ENCODE data around the gene GALK2. TPM values are rescaled to one million over a fixed set of nuclear protein-coding genes. Genes with fewer than 3 reads are reported as not detected.

GALK2 gene
- total and polyA plus RNA-seq, 7 donors, result 21.6 to 61.1 (median 33.1) TPM

DNA sequence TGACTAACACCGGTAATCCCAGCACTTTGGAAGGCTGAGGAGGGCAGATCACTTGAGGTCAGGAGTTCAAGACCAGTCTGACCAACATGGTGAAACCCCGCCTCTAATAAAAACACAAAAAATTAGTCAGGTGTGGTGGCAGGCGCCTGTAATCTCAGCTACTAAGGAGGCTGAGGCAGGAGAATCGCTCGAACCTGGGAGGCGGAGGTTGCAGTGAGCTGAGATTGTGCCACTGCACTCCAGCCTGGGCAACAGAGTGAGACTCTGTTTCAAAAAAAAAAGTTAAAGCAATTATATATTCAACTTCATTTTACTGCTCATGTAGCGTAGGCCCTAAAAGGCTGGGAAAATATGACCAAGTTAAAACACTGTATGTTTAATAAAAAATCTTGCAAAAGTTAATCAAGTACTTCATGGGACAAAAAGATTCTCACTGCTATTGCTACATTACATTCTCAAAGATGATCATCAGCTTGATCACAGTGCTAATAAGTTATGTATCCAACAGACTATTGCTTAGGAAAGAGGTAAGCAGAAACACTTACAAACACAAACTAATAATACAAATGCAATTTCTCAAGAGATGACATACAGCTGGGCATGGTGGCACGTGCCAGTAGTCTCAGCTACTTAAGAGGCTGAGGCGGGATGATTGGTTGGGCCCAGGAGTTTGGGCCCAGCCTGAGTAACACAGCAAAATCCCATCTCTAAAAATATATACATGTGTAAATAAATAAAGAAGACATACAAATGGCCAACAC lies 17.3 kb upstream of the GALK2 start:
- no peak for TF ChIP-seq EP300 (IDR thresholded peaks at IDR 0.05)
- no peak for TF ChIP-seq POLR2AphosphoS5 (IDR thresholded peaks at IDR 0.05)
- no peak for TF ChIP-seq POLR2A (IDR thresholded peaks at IDR 0.05)
- TF ChIP-seq, protein P1, sequence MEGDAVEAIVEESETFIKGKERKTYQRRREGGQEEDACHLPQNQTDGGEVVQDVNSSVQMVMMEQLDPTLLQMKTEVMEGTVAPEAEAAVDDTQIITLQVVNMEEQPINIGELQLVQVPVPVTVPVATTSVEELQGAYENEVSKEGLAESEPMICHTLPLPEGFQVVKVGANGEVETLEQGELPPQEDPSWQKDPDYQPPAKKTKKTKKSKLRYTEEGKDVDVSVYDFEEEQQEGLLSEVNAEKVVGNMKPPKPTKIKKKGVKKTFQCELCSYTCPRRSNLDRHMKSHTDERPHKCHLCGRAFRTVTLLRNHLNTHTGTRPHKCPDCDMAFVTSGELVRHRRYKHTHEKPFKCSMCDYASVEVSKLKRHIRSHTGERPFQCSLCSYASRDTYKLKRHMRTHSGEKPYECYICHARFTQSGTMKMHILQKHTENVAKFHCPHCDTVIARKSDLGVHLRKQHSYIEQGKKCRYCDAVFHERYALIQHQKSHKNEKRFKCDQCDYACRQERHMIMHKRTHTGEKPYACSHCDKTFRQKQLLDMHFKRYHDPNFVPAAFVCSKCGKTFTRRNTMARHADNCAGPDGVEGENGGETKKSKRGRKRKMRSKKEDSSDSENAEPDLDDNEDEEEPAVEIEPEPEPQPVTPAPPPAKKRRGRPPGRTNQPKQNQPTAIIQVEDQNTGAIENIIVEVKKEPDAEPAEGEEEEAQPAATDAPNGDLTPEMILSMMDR (IDR thresholded peaks at IDR 0.05), result no peak
- H3K4me3 ChIP-seq, result no peak overlapping the region
- H3K4me1 ChIP-seq, result peaks cover 0 to 70% (median 44%) of the 10 kb centered on the region in 4 donors

GRCh38 chr15:49154359-49154758 lies 15.7 kb upstream of the GALK2 start:
- intact Hi-C loops (cut with DNase I), result loop anchor here (10.0 kb wide), 3 partner anchors 470 to 1200 kb away; partner anchors contain the start of genes DTWD1, FAM227B and GABPB1
- Histone ChIP-seq H3K27ac (peak overlapping the region; percentile 86 to 97 (median 92)), H3K9me3 (no peaks in the 10 kb centered on the region), H3K36me3 (peaks cover 0 to 3% (median 0%) of the 10 kb centered on the region in 4 donors), H3K4me3 (peak overlapping the region; percentile 73 to 98 (median 88)), H3K27me3 (no peaks in the 10 kb centered on the region), H3K4me1 (peaks cover 0 to 56% (median 38%) of the 10 kb centered on the region in 4 donors)
- 13 to 26% methylated on average over 8 of the region's 8 CpGs for WGBS, 2 donors
- TF ChIP-seq, protein P1 (IDR thresholded peaks at IDR 0.05), result no peak
- TF ChIP-seq POLR2A (IDR thresholded peaks at IDR 0.05) (no peak), EP300 (IDR thresholded peaks at IDR 0.05) (no peak), POLR2AphosphoS5 (IDR thresholded peaks at IDR 0.05) (no peak)
- no peak for DNase-seq

More for the DNA sequence above, 17.3 kb upstream of the GALK2 start:
- Histone ChIP-seq H3K9me3 (no peaks in the 10 kb centered on the region), H3K27me3 (no peaks in the 10 kb centered on the region), H3K36me3 (peaks cover 0 to 3% (median 0%) of the 10 kb centered on the region in 4 donors), H3K27ac (no peak overlapping the region)
- intact Hi-C loops (cut with DNase I), result loop anchor here (10.0 kb wide), 3 partner anchors 472 to 1202 kb away; partner anchors contain the start of genes DTWD1, FAM227B and GABPB1
- WGBS, 2 donors, result 90 to 95% methylated on average over 9 of the region's 9 CpGs
- DNase-seq, result no peak

GRCh38 chr15:49154799-49155109 lies 15.3 kb upstream of the GALK2 start:
- 0% methylated on average over 7 of the region's 7 CpGs for WGBS, 2 donors
- Histone ChIP-seq H3K36me3 (peaks cover 0 to 3% (median 0%) of the 10 kb centered on the region in 4 donors), H3K9me3 (no peaks in the 10 kb centered on the region), H3K27me3 (no peaks in the 10 kb centered on the region), H3K4me1 (peaks cover 0 to 52% (median 37%) of the 10 kb centered on the region in 4 donors), H3K27ac (peak overlapping the region; percentile 86 to 97 (median 92)), H3K4me3 (peak overlapping the region; percentile 73 to 98 (median 88))
- no peak for DNase-seq
- intact Hi-C loops (cut with DNase I), result loop anchor here (5.0 to 10.0 kb wide), 5 partner anchors 107 to 1200 kb away; partner anchors contain the start of genes DTWD1, FAM227B, FGF7 and GABPB1
- TF ChIP-seq, protein P1 (IDR thresholded peaks at IDR 0.05), result no peak
- no peak for TF ChIP-seq POLR2A (IDR thresholded peaks at IDR 0.05)
- TF ChIP-seq POLR2AphosphoS5 (IDR thresholded peaks at IDR 0.05), result no peak
- no peak for TF ChIP-seq EP300 (IDR thresholded peaks at IDR 0.05)

- Histone ChIP-seq H3K4me1 (peaks cover 0 to 48% (median 37%) of the 10 kb centered on the region in 4 donors), H3K27me3 (no peaks in the 10 kb centered on the region), H3K27ac (peak within 1 kb of the TSS; percentile 86 to 97 (median 92)), H3K4me3 (peak within 1 kb of the TSS; percentile 73 to 98 (median 88)), H3K9me3 (no peaks in the 10 kb centered on the region), H3K36me3 (peaks cover 0 to 3% (median 0%) of the 10 kb centered on the region in 4 donors)
- peak; percentile 80 to 92 (median 90) for TF ChIP-seq POLR2AphosphoS5 (IDR thresholded peaks at IDR 0.05)
- TF ChIP-seq, protein P1 (IDR thresholded peaks at IDR 0.05), result no peak
- TF ChIP-seq POLR2A (IDR thresholded peaks at IDR 0.05), result peak in 1 of 2 donors; percentile 38
- peak in 2 of 4 donors; percentile 5 to 66 for TF ChIP-seq EP300 (IDR thresholded peaks at IDR 0.05)
- intact Hi-C loops (cut with DNase I), result loop anchor here (5.0 to 10.0 kb wide), 5 partner anchors 108 to 1200 kb away; partner anchors contain the start of genes DTWD1, FAM227B, FGF7 and GABPB1
- peak; percentile 97 for DNase-seq
- 0% methylated on average over 46 of the region's 46 CpGs for WGBS, 2 donors
Observed at GRCh38 chr15:49155110-49155833, 14.8 kb upstream of the GALK2 start, which contains the start of gene COPS2. Gene COPS2, minus strand, starts transcription at chr15:49155599. Its CDS starts 21 bp downstream, at chr15:49155578.

Data from sigmoid colon (tissue), 7 donors.